Adrenal gland (tissue), 5 donors: ENCODE data around the gene EPM2A.
"Not testable (repeated sequence)": the region's sequence is repeated elsewhere in the genome, so short reads cannot be mapped to it uniquely, and the experiment has no call there.

ENCODE experiments used
- POLR2A ChIP-seq, 2 donors: fragments of 450-650 bp; IDR thresholded peaks; one replicate each; pipeline ENCODE4 v1.6.1; 2017; ENCODE audit warnings: antibody characterized with exemption in 2 of 2, mild to moderate bottlenecking in 2 of 2, moderate library complexity in 1 of 2
- TF ChIP-seq, protein P1 (sequence below), 6 experiments: fragments of 450-650 bp in 4 of 6; fragments of 200-600 bp in 2 of 6; sonication (generic) in 1 of 6; IDR thresholded peaks; 1 replicate in 5 of 6; 2 replicates in 1 of 6; pipeline versions ENCODE4 v1.5.1 to v1.8.0; 2016 to 2021; ENCODE audit warnings: antibody characterized with exemption in 6 of 6, mild to moderate bottlenecking in 2 of 6, moderate library complexity in 1 of 6
- donor health status: DM: no; HTN: no; CAD: no.

DNA sequence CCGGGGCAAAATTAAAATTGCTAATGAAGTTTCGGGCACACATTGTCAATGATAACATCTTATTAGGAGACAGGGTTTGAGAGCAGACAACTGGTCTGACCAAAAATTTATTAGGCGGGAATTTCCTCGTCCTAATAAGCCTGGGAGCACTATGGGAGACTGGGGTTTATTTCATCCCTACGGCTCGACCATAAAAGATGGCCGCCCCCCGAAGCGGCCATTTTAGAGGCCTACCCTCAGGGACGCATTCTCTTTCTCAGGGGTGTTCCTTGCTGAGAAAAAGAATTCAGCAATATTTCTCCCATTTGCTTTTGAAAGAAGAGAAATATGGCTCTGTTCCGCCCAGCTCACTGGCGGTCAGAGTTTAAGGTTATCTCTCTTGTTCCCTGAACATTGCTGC lies 37.9 kb downstream of the EPM2A start:
- TF ChIP-seq, protein P1, sequence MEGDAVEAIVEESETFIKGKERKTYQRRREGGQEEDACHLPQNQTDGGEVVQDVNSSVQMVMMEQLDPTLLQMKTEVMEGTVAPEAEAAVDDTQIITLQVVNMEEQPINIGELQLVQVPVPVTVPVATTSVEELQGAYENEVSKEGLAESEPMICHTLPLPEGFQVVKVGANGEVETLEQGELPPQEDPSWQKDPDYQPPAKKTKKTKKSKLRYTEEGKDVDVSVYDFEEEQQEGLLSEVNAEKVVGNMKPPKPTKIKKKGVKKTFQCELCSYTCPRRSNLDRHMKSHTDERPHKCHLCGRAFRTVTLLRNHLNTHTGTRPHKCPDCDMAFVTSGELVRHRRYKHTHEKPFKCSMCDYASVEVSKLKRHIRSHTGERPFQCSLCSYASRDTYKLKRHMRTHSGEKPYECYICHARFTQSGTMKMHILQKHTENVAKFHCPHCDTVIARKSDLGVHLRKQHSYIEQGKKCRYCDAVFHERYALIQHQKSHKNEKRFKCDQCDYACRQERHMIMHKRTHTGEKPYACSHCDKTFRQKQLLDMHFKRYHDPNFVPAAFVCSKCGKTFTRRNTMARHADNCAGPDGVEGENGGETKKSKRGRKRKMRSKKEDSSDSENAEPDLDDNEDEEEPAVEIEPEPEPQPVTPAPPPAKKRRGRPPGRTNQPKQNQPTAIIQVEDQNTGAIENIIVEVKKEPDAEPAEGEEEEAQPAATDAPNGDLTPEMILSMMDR (IDR thresholded peaks at IDR 0.05), result not testable (repeated sequence)
- not testable (repeated sequence) for TF ChIP-seq POLR2A (IDR thresholded peaks at IDR 0.05)
